ENCODE data around the gene EMC10.
A peak's percentile ranks its signal among the peaks of the same experiment; 100 is the strongest.
"Not testable (repeated sequence)": the region's sequence is repeated elsewhere in the genome, so short reads cannot be mapped to it uniquely, and the experiment has no call there.

EMC10 gene

DNA sequence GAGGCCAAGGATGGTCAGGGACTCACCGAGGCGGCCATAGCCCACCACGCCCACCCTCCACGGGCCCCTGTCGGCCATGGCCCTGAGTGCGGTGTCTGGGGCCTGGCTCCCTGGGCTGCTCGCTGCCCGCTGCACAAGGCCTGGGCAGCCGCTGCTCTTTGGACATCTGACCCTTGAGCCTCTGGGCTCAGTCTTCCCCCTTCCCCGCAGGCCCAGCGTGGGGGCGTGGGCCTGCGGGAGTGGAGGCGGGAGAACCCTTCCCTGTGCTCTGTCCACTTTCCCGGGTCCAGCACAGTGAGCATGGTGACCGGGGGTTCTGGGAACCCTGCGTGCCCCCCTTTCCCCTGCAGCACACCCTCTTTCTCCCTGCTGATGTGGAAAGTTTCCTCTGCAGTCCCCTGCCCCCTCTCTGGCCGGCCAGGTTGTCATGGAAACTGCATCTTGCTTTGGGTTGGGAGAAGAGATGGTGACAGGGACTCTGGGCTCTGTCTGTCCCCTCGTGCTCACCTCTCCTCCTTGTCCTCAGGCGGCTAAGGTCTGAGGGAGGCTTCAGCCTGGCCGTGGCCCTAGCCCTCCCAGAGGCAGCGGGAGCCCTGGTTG is 37.5 kb downstream of the EMC10 start, which contains the start of gene ASPDH:
ASPDH (minus strand) TSS at position 168 of the 600 bp plus-strand sequence; CDS start at position 78, 90 bp downstream.
- no peak for DNase-seq (ENCODE audit: low read depth in 2 of 2)

DNA sequence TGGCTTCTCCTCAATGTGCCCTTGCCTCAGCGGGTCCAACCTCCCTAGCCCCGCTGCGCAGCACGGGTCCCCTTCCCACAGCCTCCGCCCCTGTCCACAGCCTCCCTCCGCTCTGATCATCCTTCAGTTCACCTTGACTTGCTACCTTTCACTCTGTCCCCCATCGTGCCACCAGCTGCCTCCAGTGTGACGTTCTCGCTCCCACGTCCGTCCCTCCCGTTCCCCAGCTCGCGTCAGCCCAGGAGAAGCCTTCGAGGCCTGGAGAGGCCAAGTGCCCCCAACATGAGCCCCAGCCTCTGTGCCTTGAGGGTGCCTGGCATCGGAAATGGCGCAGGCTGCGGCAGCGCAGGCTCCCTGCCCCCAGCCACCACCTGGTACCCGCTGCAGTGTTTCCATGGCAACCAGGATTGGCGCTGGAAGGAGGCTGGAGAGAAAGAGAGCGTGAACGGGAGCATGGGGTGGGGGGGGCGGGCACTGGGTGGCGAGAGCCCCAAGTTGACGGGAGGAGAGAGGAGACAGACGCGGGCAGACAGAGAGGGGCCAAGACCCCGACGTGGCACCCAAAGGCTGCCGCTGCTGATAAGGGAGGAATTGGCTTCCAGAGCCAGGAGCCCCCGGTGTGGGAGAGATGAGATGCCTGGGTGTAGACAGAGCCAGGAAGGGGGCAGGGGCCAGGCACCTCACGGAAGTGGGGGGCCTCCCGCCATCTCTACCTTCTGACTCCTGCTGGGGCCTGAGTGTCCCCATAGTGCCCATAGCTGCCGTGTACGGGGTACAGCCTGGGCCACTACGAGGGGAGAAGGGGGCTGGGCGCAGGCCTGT is 38.2 kb downstream of the EMC10 start:
- no peak for DNase-seq (ENCODE audit: low read depth in 2 of 2)

DNA sequence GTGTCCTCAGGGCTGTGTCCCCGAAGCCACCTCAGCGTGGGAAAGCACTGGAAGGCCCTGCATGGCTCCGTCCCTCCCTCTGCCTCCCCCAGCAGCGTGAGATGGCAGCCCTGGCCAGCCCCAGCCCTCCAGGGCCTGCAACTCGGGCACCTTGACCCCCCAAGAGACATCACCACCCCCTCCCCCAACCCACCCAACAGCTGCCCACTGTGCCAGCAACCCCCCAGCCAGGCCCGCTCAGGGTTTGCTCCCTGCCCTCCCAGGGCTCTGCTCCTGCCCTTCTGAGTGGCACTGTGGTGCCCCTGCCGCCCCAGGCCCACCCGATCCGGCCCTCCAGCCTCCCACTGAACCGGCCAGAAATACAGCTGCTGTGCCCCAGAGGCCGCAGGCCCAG is 38.9 kb downstream of the EMC10 start:
- no peak for DNase-seq (ENCODE audit: low read depth in 2 of 2)

DNA sequence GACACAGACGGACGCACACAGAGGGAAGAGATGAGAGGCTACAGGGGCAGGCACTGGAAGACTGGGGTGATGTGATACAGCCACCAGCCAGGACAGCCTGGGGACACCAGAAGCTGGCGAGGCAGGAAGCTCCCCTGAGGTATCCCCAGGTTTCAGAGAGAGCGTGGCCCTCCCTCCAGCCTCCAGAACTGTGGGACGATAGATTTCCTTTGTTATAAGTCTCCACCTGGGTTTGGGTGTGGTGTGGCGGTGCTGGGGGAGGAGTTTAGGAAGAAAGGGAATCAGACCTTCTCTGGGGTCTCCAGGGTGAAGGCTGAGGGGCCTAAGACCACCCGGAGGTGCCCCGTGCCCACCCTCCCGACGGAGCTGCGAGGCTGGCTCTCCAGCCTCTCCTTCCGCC is 40.1 kb downstream of the EMC10 start:
- no peak for DNase-seq (ENCODE audit: low read depth in 2 of 2)

DNA sequence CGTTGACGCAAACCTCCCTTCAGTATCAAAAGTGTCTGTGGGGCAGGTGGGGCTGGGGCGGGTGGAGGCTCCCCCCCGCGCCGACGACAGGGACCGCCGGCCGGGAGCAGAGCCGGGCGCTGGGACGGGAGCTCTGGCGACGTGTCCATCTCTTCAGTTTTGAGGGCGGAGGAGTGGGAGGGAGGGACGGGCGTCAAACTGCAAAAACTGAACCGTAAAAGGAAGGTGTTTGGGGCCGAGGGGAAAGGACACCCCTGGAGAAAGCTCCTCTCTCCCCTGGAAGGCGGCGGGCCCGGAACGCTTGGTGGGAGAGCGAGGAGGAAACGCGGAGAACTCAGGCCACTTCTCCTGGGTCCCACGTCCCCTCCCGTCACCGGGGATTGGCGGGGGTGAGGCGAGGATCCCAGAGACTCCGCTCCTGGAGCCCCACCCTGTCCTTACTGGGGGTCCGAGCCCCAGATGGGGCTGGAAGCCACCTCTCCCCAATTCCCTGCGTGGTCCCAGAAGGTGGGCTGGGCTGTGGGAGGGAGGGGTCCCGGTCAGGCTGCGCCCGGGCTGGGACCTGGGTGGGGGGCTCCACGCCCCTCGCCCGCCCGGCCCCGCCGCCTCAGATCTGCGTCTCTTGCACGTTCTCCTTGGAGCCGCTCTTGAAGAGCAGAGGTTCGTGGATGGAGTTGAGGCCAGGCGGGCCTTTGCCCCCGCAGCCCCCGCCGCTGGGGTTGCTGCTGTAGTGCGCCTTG is 40.8 kb downstream of the EMC10 start:
- no peak for DNase-seq (ENCODE audit: low read depth in 2 of 2)

DNA sequence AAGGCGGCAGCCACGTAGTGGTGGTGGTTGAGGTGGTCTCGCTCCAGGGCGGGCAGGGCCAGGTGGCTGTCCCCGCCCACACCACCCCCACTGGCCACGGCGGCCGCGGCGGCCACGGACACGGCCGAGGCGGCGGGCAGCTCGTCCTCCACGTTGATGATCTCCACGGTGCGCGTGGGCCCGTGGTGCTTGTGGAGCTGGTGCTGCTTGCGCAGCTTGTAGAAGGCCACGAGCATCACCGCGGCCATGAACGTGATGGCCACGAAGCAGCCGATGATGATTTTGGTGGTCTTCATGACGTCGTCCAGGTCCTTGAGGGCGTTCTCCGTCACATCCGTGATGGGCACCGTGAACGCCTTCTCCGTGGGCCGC is 41.4 kb downstream of the EMC10 start:
- DNase-seq (ENCODE audit: low read depth in 2 of 2), result no peak

DNA sequence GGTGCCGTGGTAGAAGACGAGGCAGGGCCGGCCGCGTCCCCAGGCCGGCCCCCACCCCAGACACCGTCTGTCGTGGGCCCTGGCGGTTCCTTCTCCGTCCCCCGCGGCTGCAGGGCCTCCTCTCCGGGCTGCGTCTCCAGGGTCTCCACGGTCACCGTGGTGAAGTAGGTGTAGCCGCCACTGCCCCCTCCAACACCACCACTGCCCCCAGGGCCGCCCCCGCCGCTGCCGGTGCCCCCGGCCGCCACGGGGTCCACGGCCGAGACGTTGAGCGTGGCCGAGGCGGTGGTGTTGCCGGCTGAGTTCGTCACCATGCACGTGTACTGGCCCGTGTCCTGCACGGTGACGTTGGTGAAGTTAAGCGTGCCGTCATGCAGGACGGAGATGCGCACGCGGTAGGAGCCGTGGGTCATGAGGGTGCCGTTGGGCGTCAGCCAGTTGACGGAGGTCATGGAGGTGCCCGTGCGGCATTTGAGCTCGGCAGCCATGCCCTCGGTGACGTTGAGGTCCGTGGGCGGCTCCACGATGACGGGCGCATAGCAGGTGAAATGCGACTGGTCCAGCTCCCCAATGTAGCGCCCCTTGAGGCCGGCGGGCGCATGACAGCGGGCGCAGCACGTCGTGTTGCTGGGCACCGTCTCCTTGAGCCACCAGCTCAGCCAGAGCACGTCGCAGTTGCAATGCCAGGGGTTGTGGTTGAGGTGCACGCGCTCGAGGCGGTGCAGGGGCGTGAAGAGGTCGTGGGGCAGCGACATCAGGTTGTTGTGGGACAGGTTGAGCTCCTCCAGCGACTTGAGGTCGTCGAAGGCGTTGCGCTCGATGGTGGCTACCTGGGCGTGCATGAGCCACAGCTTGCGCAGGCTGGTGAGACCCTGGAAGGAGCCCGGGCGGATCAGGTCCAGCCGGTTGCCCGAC is 42.0 kb downstream of the EMC10 start:
- no peak for DNase-seq (ENCODE audit: low read depth in 2 of 2)

DNA sequence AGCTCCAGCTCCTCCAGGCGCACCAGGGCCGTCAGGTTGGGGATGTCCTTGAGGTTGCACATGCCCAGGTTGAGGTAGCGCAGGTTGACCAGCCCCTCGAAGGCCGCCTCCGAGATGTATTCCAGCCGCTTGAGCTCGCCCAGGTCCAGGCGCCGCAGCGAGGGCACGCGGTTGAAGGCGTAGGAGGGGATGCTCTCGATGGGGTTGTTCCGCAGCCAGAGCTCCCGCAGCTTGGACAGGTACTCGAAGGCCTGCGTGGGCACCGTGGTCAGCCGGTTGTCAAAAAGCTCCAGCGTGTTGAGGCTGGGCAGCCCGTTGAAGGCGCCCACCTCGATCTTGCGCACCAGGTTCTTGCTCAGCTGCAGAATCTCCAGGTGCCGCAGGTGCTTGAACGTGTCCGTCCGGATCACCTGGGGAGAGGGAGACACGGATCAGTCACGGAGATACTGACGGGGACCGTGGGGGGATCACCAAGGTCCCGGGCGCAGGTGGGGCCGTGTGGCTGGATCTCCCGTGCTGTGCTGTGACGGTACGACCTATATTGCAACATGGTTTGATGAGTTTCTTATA is 42.8 kb downstream of the EMC10 start:
- DNase-seq (ENCODE audit: low read depth in 2 of 2), result no peak

DNA sequence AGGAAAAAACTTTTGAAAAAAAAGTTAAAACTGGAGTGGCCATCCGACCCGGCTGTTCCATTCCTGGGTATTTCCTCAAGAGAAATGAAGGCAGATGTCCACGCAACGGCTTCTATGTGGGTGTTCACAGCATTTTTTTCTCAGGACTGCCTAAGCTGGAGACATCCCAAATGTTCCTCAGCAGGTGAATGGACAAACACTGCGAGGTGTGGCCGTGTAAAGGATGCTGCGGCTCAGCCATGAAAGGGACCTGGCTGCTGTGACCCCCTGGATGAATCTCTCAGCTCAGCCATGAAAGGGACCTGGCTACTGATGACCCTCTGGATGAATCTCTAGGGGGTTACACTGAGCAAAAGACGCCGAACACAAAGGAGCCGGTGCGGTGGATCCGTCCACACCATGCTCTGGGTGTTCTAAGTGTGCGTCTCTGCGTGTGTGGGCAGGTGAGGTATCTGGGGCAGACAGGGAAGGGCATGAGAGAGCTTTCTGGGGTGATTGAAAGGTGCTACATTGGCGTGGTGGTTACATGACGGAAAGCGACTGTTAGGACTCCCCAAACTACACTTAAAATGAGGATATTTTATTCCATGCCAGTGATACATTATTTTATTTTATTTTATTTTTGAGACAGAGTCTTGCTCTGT is 44.6 kb downstream of the EMC10 start:
- DNase-seq (ENCODE audit: low read depth in 2 of 2), result no peak

DNA sequence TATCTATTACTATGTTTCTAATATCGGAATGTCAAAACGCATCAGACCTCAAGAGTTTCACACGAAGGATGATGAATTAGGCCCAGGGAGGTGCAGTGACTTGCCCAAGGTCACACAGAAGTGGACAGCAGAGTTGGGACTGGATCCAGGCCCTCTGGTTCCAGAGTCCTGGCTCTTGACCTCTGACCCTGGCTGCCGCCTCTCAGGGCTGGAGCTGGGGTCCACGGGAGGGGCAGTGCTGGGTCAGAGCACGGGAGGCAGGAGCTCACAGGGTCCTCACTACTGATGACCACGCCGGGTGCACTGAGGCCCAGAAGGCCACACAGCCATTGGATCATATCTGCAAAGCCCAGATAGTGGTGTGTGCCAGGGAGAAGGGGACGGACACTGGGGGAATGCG is 46.6 kb downstream of the EMC10 start:
- no peak for DNase-seq (ENCODE audit: low read depth in 2 of 2)

DNA sequence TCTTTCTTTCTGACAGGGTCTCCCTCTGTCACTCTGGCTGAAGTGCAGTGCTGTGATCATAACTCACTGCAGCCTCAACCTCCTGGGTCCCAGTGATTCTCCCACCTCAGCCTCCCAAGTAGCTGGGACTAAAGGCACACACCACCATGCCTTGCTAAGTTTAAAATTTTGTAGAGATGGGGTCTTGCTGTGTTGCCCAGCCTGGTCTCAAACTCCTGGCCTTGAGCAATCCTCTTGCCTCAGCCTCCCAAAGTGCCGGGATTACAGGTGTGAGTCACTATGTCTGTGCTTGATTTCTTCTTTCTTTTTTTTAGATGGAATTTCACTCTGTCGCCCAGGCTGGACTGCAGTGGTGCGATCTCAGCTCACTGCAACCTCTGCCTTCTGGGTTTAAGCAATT is 51.7 kb downstream of the EMC10 start:
- DNase-seq (ENCODE audit: low read depth in 2 of 2), result not testable (repeated sequence)

DNA sequence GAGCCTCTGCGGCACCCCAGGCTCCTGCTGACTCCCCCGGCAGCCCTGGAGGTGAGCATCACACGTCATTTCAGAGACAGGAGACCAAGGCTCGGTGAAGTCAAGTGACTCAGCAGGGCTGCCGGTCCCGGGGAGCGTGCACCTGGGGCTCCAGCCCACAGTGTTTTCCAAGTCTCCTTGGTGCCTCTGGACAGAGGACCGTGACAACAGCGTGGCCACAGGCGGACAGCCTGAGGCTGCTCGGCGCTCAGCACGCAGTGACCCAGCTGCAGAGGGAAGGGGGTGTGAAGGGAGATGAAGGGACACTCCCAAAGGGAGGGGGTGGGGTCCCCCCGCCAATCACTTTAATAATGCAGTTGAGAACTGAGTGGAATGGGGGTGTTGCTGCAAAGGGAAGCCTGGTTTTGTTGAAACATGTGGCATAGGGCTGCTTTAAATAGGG is 54.9 kb downstream of the EMC10 start:
- DNase-seq (ENCODE audit: low read depth in 2 of 2), result no peak

DNA sequence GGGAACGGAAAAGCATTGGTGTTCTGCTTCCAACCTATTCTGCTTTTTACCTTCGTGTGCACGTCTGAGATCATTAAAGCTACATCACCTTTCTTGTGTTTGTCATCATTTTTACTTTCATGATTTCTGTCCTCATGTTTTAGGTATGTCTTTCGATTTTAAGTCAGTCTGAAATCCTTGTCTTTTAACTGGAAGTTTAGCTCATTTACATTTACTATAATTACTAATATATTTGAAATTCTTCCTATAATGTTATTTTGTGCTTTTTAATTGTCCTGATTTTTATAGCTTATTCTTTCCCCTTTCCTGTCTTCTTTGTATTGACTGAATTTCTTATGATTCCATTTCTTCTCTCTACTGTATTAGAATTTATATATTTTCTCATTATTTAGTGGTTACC is 56.6 kb downstream of the EMC10 start:
- no peak for DNase-seq (ENCODE audit: low read depth in 2 of 2)

DNA sequence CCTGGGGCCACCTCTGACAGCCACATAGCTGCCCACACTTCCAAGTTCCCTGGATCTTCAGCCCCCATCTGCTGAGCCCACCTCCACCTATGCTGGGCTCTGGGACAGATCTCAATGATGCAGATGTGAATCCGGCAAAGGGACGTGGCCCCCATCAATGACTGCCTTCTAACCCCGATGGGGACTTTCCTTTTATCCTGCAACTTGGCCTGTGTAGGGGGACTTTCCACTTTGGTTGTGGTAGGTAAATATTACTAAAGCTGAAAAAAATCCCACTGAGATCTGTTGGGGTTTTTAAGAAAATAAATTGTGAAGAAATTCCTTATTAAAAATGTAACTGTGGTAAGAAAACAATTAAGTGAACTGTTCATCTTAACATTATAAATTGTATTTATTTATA is 58.2 kb downstream of the EMC10 start:
- DNase-seq (ENCODE audit: low read depth in 2 of 2), result no peak

DNA sequence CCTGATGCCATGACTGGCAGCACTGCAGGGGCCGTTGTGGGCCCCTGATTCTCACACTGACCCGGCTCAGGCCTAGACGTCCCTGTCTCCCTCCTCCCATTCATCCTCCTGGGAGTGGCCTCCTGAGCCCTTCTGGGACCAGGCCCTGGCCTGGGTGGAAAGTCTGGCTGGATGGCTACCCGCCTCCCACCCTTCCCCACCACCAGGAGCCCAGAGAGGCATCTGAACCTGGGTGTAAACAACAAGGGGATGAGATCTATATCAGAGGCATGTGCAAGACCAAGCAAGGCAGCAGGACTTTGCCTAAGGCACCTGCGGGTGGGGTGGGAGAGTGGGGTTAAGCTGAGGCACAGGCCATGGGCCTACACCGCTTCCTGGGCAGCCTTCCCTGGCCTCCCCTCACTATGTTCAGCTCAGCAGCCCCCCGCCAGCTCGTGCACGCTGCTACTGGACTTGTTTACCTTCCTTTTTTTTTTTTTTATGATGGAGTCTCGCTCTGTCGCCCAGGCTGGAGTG is 59.4 kb downstream of the EMC10 start:
- DNase-seq (ENCODE audit: low read depth in 2 of 2), result no peak

DNA sequence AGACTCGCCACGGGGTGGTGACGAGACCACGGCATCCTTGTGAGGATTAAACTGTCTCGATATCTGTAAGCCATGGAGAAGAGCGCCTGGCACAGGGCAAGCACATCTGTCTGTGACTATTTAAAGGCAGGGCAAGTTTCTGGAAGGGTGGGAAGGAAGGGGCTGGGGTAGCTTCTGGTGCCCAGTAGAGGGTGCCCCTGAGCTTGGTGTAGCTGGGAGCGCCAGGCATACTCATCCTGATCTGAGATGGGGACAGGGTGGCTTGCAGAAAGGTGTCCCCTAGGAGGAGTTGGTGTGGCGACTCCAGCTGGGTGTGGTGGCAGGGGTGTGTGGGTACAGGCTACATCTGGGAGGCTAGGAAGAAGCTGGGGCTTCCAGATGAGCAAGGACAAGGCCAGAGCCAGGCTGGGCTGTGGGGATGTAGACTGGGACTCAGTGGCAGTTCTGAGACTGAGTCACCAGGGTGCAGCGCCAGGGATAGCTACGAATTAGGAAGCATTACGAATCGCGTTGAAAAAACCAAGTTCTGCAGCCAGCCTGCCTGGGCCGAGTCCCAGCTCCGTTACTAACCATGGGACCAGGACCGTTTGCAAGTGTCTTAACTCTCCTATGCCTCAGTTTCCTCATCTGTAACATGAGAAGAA is 60.5 kb downstream of the EMC10 start:
- no peak for DNase-seq (ENCODE audit: low read depth in 2 of 2)

DNA sequence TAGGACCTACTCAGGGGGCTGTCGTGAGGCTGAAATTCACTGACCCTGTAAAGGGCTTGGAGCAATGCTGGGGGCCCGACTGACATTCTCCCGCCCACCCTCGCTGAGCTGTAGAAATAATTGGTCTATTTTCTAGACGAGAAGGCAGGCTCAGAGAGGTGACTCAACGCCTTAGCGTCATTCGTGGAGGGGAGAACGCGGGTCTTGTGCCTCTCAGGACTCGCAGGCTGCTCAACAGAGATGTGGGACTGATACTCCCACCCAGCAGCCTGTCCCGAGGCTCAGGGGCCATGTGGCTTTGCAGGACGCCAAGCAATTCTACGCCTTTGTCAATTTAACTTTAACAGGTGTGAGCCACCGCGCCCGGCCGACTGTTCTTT is 61.0 kb downstream of the EMC10 start:
- no peak for DNase-seq (ENCODE audit: low read depth in 2 of 2)

DNA sequence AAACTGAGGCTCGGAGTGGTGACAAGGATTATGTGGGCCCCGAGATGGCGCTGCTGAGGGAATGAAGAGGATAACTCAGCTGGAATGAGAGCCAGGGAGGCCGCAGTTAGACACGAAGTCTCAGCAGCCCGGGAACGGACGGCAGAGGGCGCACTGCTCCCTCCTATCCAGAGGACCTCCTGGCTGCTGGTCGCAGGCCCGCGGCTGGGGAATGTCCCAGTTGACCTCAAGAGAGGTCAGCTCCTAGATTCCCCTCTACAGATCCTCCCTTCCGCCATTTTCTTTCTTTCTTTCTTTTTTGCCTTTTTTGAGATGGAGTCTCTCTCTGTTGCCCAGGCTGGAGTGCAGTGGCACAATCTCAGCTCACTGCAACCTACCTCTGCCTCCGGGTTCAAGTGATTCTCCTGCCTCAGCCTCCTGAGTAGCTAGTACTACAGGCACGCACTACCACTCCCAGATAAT is 61.5 kb downstream of the EMC10 start:
- peak; percentile 27 to 72 for DNase-seq (ENCODE audit: low read depth in 2 of 2)
